ENCODE results near the gene RAPSN. TPM values are rescaled to one million over a fixed set of nuclear protein-coding genes. Genes with fewer than 3 reads are reported as not detected.

The RAPSN gene
- total and polyA plus RNA-seq, 2 donors (not counting 3 experiments of a cell fraction or from before 2014, with no cell fraction given): 0.18 to 1.6 TPM

DNA sequence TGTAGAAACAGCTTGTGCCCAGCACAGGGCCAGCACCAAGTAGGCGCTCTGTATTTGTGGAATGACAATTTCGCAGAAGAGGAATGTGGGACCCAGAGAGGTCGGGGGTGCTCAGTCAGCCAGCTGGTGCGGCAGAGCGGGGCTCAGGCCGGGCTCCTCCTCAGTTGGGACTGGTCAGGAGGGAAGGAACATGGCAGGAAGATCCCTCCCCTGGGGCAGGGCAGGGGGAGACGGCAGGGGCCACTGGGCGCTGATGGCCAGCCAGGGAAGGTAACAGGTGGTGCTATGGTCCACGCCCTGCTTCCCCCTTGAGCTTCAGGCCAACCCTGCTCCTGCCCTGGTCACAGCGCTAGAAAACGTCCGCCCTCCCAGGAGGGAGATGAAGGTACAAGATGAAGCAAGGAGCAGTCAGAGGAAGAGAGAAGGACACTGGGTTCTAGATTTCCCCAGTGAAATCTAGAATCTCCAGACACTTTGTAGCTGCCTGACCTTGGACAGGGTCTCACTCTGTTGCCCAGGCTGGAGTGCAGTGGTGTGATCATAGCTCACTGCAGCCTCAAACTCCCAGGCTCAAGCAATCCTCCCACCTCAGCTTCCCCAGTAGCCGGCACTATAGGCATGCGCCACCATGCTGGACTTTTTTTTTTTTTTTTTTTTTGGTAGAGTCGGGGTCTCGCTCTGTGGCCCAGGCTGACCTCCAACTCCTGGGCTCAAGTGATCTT lies 57.1 kb downstream of the RAPSN start:
- DNase-seq (ENCODE audit: low read depth, low spot score) (no peak), FAIRE-seq (no peak)
- TF ChIP-seq, protein P1, sequence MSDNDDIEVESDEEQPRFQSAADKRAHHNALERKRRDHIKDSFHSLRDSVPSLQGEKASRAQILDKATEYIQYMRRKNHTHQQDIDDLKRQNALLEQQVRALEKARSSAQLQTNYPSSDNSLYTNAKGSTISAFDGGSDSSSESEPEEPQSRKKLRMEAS (IDR thresholded peaks at IDR 0.05; ENCODE audit: insufficient read depth, insufficient read length): no peak
- no peak for TF ChIP-seq FOS (IDR thresholded peaks at IDR 0.05; ENCODE audit: borderline replicate concordance, insufficient read depth, low read length)
- TF ChIP-seq JUN (IDR thresholded peaks at IDR 0.05; ENCODE audit: borderline replicate concordance, insufficient read depth, insufficient read length, low read depth): no peak
- no peak for TF ChIP-seq EZH2 (IDR thresholded peaks at IDR 0.05; ENCODE audit: borderline replicate concordance, low read depth, low read length, severe bottlenecking)
- no peak for TF ChIP-seq GATA2 (IDR thresholded peaks at IDR 0.05; ENCODE audit: insufficient read depth, insufficient read length, low read depth, low read length)
- TF ChIP-seq POLR2A (IDR thresholded peaks at IDR 0.05; ENCODE audit: low read depth, low read length): no peak
- TF ChIP-seq POLR2AphosphoS5 (IDR thresholded peaks at IDR 0.05; ENCODE audit: insufficient read depth, low read depth, low read length): no peak
- no peak for TF ChIP-seq MYC (IDR thresholded peaks at IDR 0.05; ENCODE audit: low read depth, low read length)
- TF ChIP-seq CTCF (IDR thresholded peaks at IDR 0.05; ENCODE audit: extremely low read depth in 1 of 2, insufficient read depth in 1 of 2, low read depth in 1 of 2, low read length in 2 of 2): no peak
- dilution Hi-C loops (cut with MboI; ENCODE audit: extremely low pct_ligation_motif_present, low sequenced_read_pairs): no loop called here
- no peaks in the 10 kb centered on the region for H3K79me2 ChIP-seq (ENCODE audit: control insufficient read depth, insufficient read depth, low read length)
- H3K27ac ChIP-seq (ENCODE audit: insufficient read depth, low read depth, low read length): no peak overlapping the region
- no peak overlapping the region for H2AFZ ChIP-seq (ENCODE audit: low read depth, low read length)
- ChIA-PET CTCF (interaction anchor here (0.9 to 5.5 kb wide), 3 partner anchors 18 to 37 kb away, joined by 3 to 76 read pairs (median 4); no protein-coding TSS in a partner anchor), POLR2A (no interaction called here)
- intact Hi-C loops (cut with micrococcal nuclease): no loop called here
- no peak overlapping the region for H3K9ac ChIP-seq (replicated peaks; ENCODE audit: extremely low read depth, insufficient read depth, low read length)
- no peaks in the 10 kb centered on the region for H3K27me3 ChIP-seq (ENCODE audit: control insufficient read depth in 2 of 2, insufficient read depth in 2 of 2, low read length in 2 of 2)
- H3K4me2 ChIP-seq (ENCODE audit: insufficient read depth, low read length): no peak overlapping the region
- no peaks in the 10 kb centered on the region for H3K9me1 ChIP-seq (replicated peaks; ENCODE audit: control insufficient read depth, extremely low read depth, insufficient read depth, low read length)
- no peak overlapping the region for H3K4me3 ChIP-seq (replicated peaks in 1 of 3; ENCODE audit: insufficient read depth in 1 of 3, low read depth in 1 of 3, low read length in 3 of 3)
- peaks cover 21% of the 10 kb centered on the region for H3K4me1 ChIP-seq (ENCODE audit: control insufficient read depth, extremely low read depth, insufficient read depth, low read length)
- no peaks in the 10 kb centered on the region for H3K36me3 ChIP-seq (ENCODE audit: control insufficient read depth in 2 of 2, extremely low read depth in 1 of 2, insufficient read depth in 2 of 2, low read length in 2 of 2)
- H3K9me3 ChIP-seq (replicated peaks; ENCODE audit: control insufficient read depth, insufficient read depth, low read length): no peaks in the 10 kb centered on the region
- H4K20me1 ChIP-seq (replicated peaks; ENCODE audit: control insufficient read depth, extremely low read depth, insufficient read depth, low read length): no peaks in the 10 kb centered on the region
- BruUV-seq (replicated peaks): no TSS peak

Data from endothelial cell of umbilical vein (primary cell).